Measurements from ENCODE around the gene MZF1.

DNA sequence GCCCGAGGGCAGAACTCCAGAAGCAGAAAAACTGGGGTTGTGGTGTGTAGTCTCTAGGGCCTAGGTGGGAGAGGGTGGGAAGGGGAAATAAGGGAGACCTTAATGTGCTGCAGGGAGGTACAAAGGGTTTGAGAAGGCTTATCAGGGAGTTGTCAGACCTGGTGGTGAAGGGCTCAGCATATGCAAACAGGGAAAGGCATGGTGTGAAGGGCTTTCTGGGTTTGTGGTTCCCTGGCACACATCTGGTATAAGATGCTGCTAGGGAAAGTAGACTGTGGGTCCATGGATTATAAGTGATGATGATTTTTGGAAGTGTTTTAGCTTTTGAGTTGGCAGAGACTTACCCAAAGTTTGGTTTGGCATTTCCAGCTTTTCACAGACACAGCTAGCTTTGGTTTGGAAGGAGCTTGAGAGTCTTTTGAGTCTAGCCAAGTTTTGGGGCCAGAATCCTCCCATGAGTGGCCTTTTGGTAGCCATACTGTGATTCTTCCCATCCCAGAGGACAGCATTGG lies 27.1 kb downstream of the MZF1 start:
- TF ChIP-seq POU6F1 (CRISPR knock-in tag; IDR thresholded peaks at IDR 0.05; ENCODE audit: borderline replicate concordance, low read depth) = no peak
- no peak for TF ChIP-seq ZFP3 (CRISPR knock-in tag; IDR thresholded peaks at IDR 0.05)
- TF ChIP-seq, protein P1, sequence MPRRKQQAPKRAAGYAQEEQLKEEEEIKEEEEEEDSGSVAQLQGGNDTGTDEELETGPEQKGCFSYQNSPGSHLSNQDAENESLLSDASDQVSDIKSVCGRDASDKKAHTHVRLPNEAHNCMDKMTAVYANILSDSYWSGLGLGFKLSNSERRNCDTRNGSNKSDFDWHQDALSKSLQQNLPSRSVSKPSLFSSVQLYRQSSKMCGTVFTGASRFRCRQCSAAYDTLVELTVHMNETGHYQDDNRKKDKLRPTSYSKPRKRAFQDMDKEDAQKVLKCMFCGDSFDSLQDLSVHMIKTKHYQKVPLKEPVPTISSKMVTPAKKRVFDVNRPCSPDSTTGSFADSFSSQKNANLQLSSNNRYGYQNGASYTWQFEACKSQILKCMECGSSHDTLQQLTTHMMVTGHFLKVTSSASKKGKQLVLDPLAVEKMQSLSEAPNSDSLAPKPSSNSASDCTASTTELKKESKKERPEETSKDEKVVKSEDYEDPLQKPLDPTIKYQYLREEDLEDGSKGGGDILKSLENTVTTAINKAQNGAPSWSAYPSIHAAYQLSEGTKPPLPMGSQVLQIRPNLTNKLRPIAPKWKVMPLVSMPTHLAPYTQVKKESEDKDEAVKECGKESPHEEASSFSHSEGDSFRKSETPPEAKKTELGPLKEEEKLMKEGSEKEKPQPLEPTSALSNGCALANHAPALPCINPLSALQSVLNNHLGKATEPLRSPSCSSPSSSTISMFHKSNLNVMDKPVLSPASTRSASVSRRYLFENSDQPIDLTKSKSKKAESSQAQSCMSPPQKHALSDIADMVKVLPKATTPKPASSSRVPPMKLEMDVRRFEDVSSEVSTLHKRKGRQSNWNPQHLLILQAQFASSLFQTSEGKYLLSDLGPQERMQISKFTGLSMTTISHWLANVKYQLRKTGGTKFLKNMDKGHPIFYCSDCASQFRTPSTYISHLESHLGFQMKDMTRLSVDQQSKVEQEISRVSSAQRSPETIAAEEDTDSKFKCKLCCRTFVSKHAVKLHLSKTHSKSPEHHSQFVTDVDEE (CRISPR knock-in tag; IDR thresholded peaks at IDR 0.05) = no peak
- TF ChIP-seq PATZ1 (CRISPR knock-in tag; IDR thresholded peaks at IDR 0.05; ENCODE audit: borderline replicate concordance) = no peak
- TF ChIP-seq PPARA (CRISPR knock-in tag; IDR thresholded peaks at IDR 0.05; ENCODE audit: borderline replicate concordance) = no peak
- TF ChIP-seq ARNTL (CRISPR knock-in tag; IDR thresholded peaks at IDR 0.05; ENCODE audit: borderline replicate concordance, low read depth) = no peak
- no peak for TF ChIP-seq ZFP30 (CRISPR knock-in tag; IDR thresholded peaks at IDR 0.05)
- TF ChIP-seq ISL1 (CRISPR knock-in tag; IDR thresholded peaks at IDR 0.05) = no peak

Measured in SK-N-SH treated with all-trans-retinoic acid at 6 μM for 48 hours (cell line).